Stimulated activated CD4-positive, alpha-beta T cell treated with anti-CD3 and anti-CD28 coated beads, TNF-alpha, amount 100 ng/mL, for 4 hours (primary cell): ENCODE results near the gene MALSU1.

ENCODE experiments used
- DNase-seq, 3 experiments: peaks; one replicate each; pipeline ENCODE4 v3.0.0-alpha.2; 2020; ENCODE audit warnings: low read depth in 3 of 3

The MALSU1 gene

DNA sequence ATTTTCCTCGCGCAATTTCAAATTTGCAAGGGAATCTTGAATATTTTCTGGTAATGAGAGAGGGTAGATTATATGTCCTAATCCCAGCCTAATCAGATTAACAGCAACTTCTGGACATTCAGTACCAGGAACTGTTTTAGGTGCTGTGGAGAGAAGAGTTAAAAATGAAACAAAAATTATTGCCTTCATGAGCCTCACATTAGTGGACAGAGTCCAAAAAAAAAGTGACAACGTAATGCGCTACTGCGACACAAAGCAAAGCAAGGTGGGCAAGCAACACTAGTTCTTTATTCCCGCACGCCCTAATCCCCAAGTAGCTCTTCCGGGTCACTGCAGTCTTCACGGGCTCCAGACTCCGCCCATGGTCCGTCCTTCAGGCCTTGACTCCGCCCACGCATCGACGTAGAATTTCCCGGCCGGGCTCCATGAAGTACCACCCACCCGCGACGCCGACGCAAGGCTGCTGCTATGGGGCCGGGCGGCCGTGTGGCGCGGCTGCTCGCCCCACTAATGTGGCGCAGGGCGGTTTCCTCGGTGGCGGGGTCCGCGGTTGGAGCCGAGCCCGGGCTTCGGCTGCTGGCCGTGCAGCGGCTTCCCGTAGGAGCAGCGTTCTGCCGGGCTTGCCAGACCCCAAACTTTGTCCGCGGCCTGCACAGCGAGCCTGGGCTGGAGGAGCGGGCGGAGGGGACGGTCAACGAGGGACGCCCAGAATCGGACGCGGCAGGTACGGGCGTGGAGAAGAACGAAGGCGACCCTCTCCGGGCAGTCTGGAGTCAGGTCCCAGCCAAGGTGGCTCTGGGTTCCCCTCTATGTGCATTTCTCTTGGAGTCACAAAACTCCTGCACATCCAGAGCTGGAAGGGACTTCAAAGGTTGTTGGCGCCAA is at the start of gene MALSU1:
MALSU1 (plus strand) TSS at position 455 of the 885 bp plus-strand sequence; CDS start at position 469, 14 bp downstream.
- DNase-seq, result peak; percentile 94 to 95 (median 95)

- DNase-seq, result no peak
Measured at GRCh38 chr7:23249486-23249885, 49.7 kb upstream of the MALSU1 start.

DNA sequence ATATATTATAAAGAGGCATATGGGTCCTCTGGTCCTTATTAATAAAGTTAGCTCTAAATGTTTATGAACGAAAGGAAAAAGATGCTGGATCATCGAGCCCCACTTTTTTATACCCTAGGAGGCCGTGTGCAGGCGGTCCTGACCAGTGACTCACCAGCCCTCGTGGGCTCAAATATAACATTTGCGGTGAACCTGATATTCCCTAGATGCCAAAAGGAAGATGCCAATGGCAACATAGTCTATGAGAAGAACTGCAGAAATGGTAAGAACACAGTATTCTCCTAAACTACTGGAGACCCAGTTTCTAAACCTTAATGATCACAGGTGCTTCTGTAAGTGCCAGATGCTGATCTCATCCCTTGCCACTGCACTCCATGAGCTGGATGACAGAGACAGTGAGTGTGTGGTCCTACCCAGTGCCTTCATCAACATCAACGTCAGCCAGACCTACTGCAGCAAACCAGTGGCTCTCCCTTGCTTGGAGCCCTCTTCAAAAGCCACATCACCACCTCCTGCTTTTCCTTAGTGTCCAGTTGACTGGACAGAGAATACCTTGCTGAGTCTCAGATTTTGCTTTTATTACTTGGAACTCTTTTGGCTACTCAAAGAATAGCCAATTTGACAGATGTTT is 45.0 kb upstream of the MALSU1 start:
- no peak for DNase-seq

- no peak for DNase-seq
Measured at GRCh38 chr7:23256731-23257130, 42.4 kb upstream of the MALSU1 start.

GRCh38 chr7:23260371-23260770 is 38.8 kb upstream of the MALSU1 start:
- DNase-seq, result no peak

- DNase-seq, result peak in 2 of 3 experiments; percentile 18 to 28
Measured at GRCh38 chr7:23261843-23262452, 37.2 kb upstream of the MALSU1 start.

DNA sequence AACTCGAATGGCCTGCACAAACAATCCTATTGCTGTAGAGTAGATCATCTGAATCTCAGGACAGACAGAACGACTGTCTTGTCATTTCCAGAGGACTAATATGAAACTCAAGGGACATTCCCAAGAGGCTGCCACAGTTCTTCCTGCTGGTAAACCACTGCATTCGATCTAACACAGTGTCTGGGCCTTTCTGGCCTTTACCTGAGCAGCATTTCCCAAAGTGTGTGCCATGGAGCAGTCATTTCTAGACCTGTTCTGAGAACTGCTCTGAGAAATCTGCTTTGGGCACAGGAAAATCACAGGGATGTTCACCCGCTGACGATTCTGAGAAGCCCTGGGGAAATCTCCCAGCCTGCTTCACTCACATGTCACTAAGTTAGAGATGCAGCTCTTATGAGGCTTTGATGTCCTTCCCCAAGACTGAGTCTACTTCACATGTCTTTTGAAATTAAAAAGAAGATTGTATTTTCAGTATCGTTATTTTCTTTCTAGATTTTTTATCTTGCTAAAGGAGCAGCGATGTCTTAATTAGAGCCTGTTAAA is 34.2 kb upstream of the MALSU1 start:
- no peak for DNase-seq

- DNase-seq, result no peak
Measured at GRCh38 chr7:23266918-23267317, 32.2 kb upstream of the MALSU1 start.

- no peak for DNase-seq
Measured at GRCh38 chr7:23267357-23267756, 31.8 kb upstream of the MALSU1 start.

GRCh38 chr7:23268167-23268566 is 31.0 kb upstream of the MALSU1 start:
- no peak for DNase-seq

DNA sequence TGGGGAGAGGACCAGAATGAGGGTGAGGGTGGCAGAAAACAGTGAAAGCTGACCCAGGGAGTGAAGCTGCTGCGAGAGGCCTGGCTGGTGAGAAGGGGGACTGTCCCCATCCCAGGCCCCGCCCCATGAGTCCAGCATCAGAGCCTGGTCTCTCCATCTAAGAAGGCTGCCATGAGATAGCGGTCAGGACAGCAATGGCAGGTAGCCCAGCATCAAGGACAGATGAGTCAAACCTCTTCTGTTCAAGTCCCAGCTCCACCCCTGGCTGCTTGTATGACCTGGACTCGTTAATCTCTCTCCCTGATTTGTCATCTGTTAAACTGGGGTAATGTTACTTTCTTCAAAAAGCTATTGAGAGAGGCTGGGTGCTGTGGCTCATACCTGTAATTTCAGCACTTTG is 30.4 kb upstream of the MALSU1 start:
- no peak for DNase-seq

DNA sequence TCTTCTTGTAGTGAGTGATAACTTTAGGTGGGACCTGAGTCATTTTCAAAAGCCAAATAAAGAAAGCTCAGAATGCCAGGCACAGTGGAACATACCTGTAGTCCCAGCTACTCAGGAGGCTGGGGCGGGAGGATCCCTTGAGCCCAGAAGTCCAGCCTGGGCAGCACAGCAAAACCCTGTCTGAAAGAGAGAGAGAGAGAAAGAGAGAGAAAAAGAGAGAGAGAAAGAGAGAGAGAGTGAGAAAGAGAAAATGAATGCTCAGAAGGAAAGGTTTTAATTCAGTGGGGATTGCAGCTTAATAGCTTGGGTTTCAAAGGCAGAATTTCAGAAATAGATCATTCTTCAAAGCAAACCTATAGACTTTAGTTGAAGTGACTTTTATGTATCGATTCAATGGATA is 26.9 kb upstream of the MALSU1 start:
- DNase-seq, result no peak

DNA sequence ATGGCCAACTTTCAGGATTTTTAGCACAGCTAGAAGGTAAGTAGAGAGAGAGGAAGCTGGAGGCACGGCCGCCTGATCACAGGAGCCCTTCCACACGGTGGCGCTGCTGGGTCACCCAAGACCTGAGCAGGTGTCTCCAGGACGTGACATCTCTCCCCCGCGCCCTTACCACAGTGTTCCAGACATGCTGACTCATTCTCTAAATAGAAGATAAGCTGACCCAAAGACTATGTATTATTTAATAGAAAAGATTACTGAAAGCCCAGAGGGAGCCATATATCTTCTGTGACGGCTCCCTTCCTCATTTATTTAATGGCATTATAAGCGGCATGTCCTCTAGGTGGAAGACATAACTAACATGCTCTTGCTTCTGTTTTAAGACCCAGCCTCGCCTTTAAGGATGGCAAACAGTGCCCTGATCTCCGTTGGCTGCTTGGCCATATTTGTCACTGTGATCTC is 26.0 kb upstream of the MALSU1 start:
- DNase-seq, result peak; percentile 85 to 90 (median 87)

- DNase-seq, result no peak
Measured at GRCh38 chr7:23275912-23276311, 23.2 kb upstream of the MALSU1 start.

GRCh38 chr7:23276376-23276775 is 22.8 kb upstream of the MALSU1 start:
- no peak for DNase-seq

GRCh38 chr7:23276947-23277346 is 22.2 kb upstream of the MALSU1 start:
- no peak for DNase-seq

GRCh38 chr7:23277359-23277989 is 21.7 kb upstream of the MALSU1 start:
- no peak for DNase-seq

DNA sequence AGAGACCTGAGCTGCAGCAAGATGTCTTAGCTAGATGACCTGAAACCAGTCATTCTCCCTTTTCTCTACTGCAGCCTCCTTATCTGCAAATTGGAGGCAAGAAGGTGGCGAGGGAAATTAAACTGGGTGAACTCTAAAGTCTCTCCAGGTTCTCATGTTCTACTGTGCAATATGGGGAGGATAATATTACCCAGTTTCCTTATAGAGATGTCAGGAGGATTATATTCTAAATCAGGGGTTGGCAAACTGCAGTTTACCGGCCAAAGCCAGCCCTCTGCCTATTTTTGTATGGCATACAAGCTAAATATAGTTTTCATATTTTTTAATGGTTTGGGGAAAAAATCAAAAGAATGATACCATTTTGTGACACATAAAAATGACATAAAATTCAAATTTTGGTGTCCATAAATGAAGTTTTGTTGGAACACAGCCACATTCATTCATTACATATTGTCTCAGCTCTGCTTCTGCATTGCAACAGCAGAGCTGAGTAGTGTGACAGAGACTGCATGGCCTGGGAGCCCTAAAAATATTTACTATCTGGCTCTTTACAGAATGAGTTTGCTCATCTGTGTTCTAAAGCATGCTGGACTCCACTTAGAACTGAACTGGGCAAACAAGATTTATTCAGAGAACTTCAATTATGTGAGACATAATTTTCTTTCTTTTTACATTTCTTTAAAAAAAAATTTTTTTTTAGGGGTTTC is 19.2 kb upstream of the MALSU1 start:
- no peak for DNase-seq

DNA sequence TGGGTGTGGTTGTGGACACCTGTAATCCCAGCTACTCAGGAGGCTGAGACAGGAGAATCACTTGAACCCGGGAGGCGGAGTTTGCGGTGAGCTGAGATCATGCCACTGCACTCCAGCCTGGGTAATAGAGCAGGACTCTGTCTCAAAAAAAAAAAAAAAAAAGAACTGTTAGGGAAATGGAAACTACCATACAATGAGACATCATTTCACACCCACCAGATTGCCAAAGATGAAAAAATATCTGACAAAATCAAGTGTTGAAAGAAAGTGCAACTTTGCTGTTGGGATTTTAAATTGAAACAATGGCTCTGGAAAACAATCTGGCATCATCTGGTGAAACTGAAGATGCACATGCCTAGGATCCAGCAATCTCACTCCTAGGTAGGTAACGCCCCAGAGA is 16.1 kb upstream of the MALSU1 start:
- DNase-seq, result no peak

- DNase-seq, result no peak
Measured at GRCh38 chr7:23284871-23285270, 14.3 kb upstream of the MALSU1 start.
